Glomerular visceral epithelial cell (primary cell): ENCODE results near the gene FARS2.
A peak's percentile ranks its signal among the peaks of the same experiment; 100 is the strongest.

Source experiments
- DNase-seq: peaks from one replicate; pipeline ENCODE4 v3.0.0-alpha.2; 2016; ENCODE audit errors: extremely low spot score

FARS2 gene

DNA sequence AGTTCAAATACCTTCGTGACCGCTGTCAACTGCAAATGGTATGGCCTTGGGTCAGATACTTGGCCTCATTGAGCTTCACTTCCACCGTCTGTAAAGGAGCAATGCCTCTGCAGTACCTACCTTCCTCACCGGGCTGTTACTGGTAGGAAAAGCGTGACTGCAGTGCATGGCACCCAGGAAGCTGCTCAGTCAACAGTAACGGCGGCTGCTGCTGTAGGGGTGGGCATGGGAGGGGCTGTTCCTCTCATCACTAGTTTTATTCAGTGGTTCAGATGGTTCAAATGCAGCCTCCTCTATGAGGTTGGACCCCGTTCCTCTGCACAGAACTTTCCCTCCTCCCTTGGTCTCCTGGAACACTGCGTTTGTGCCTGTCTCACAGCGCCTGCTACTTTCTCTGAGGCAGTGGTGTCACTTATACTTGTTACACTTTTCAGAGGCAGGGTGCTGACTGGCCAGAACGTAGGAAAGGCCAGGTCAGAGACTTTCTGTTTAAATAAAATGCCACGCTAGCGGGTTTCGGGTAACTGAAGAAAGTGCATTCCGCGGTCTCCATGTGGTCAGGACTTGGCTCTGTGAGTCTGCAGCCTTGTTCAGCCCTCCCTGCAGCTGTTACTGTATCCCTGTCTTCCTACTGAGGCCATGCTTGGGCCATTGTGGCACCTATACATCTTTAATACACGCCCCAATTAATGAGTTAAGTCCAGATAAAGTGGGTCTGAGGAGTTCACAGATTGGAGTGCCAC, 465.8 kb downstream of the FARS2 start:
- DNase-seq = peak; percentile 58

DNA sequence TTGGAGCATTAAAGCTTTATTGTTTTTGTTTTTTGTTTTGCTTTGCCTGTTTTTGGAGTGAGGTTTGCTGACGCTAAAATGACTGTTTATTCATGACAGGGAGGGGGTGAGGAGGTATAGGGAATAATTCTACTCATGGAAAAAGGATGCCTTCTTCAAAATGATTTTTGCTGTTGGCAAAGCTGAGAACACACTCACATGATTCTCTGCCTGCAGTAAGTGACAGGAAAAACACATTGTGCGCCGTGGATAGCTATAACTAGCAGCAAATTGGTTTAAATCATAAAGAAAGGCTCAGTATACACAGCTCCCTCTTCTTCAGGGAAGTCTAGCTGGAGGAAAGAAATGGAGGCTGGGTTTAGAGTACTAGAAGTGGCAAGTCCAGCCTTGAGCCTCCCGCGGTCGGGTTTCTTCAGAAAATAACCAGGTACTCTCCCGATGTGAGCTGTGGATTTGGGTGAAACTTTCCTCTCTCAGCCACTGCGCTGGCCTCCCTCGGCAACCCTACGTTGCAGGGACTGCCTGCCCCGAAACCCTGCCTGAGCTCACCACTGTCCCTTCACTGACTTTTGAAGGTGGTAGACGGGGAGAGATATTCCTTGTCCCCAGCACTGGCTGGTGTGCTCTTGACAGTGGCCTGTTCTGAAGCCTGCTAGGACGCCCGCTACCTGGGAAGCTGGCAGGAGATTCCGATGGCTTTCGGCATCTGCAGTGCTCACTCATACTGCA, 467.2 kb downstream of the FARS2 start:
- DNase-seq = no peak

DNA sequence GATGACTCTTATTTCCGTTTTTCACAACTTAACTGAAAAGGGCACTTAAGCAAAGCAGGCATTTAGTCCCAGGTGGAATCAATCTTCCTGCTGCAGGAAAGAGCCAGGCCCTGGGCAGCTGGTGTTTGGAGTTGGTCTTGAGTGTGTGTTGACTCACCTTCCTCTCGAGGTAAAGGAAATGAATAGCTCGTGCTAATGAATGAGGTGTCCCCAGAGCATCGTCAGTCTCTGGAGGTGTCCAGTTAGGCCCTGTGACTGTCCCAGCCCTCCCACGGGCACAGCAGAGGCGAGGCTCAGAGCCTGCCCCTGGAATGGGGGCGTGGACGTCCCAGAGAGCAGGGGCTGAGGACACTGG, 467.7 kb downstream of the FARS2 start:
- peak; percentile 44 for DNase-seq

DNA sequence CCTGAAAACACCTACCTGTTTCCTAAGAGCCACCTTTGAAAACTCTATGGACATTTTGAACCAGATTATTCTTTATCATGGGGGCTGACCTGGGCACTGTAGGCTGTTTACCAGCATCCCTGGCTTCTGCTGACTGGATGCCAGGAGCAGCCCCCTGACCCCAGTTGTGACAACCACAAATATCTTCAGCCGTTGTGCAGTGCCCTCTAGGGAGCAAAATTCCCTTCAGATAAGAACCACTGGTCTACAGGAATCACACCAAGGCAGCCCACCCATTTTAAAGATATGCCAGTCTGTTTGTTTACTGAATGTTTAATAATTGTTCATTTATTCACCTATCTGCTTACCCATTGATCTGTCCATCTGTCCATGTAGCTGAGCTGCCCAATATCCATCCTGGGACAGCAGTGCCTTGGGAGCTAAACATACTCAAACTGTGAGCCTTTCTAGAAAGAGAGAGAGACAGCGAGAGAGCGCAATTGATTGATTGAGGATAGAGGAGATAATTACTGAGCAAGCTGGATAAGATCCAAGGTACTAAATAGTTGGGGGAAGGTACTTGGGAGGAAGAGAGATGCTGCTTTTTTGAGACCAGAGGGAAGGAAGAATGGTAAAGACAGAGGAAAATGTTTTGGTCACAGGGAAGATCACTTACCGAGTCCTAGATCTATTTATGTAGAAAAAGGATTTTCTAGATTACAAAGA, 468.7 kb downstream of the FARS2 start:
- no peak for DNase-seq

DNA sequence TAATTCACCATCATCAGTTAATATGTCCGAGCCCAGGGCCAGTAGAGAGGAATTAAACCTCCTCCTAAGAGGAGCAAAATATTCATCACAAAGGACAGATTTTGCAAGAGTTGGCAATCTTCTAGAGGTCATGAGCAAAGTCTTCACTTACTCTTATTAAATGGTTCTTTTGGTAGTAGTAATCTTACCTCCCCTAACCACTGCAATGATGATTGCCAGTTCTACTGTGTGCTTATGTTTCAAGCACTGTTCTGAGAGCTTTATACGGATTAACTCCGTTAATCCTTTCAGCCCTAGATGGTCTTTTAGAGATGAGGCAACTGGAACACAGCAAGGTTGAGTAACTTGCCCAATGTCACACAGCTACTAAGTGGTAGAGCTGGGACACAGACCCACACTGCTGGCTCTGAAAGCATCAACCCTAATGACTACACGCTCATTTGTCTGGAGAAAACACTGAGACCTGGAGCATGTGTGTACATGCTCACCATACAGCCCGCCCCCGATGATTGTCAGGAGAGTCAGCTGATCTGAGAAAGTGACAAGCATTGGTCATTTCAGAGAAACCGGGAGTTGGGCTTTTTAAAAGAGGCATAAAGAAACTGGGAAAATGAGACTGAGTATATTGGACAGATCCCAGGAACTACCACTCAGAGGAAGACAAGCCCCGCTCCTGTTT, 469.4 kb downstream of the FARS2 start:
- DNase-seq = no peak

DNA sequence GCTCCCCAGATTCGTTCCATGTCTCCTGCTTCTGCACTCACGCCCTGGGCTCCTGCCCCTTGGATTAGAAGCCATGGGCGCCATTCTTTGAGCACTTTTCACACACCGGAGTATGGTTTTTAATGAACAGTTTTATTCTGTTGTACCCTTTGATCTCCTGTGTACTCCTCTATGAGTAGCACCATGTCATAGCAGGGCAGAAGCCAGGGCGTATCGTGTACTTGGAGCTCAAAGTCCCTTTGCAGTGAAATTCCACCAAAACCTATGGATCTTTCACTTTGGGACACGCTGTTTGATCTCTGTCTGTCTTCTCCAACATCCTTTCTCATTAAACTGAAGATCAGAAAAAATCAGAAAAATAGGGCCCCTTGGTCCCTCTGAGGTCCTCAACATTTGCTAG, 470.1 kb downstream of the FARS2 start:
- no peak for DNase-seq

DNA sequence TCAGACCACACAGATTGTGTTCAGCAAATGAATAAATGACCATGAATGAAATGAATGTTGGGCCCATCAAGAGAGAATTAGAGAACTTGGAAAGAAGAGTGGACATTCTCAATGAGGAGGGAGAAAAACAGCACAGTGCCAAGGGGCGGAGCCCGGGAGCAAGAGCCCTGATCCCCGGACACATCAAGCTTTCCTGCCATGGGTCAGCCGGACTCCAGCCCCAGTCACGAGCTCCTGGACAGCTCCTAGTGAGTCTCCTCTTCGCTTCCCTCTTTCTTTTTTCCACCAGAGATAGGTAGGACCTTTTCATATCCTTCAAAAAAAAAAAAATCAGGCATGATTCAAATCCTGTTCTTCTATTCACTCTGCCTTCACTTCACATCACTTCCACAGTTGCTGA, 471.2 kb downstream of the FARS2 start:
- DNase-seq = no peak

DNA sequence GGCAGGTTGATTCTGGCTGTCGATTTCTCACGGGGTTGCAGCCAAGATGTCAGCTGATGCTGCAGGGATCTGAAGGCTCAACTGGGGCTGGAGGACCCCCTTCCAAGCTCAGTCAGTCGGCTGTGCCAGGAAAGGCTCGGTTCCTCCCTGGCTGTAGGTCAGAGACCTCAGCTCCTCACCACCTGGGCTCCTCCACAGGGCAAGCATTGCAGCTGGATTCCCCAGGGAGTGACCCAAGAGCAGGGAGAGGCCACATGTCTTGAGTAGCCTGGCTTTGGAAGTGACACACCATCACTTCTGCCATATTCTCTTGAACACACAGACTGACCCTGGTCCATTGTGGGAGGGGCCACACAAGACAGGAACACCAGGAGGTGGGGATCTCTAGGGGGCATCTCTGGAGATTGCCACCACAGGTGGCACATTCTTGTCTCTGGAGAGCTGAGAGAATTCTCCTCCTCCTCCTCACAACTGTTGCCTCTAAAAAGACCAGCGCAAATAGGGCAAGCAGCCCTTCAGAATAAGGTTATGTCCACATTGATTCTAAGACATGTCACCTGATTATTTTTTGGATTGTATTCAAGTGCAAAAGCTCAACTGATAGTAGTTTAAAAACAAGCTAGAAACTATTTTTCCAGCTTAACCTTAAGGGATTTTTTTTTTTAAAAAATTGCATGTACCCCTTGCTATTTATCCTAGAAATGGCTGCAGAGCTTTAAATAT, 474.9 kb downstream of the FARS2 start:
- no peak for DNase-seq

DNA sequence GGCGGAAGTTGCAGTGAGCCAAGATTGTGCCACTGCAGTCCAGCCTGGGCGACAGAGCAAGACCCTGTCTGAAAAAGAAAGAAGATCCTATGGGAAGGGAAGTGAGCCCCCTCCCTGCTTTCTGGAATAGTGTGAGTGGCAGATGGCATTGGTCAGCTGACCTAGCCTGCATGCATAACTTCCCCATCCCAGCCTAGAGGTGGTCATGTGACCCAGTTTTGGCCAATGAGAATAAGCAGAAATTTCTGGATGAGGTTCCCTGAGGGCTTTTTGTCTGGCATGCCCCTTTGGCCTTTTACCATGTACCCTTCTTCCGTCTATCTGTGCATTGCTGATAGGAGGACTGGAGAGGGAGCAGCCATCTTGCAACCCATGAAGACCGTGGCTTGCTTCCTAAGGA, 476.1 kb downstream of the FARS2 start:
- DNase-seq = no peak

DNA sequence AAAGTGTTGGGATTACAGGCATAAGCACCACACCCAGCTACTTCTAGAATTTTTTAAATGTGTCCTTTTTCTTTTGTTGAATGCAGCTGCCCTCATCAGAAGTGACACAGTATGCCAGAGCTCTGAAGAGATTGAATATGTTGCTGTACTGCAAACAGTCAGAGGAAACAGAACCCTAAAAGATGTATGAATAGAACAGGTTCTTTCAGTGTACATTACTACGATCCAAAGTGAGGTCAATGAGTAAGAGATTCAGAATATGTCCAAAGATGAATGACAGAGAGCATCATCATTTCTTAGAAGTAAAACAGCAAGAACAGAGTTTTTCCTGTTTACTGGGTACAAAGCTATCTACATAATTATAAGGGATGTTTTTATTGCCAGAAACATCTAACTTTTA, 476.9 kb downstream of the FARS2 start:
- DNase-seq = no peak

DNA sequence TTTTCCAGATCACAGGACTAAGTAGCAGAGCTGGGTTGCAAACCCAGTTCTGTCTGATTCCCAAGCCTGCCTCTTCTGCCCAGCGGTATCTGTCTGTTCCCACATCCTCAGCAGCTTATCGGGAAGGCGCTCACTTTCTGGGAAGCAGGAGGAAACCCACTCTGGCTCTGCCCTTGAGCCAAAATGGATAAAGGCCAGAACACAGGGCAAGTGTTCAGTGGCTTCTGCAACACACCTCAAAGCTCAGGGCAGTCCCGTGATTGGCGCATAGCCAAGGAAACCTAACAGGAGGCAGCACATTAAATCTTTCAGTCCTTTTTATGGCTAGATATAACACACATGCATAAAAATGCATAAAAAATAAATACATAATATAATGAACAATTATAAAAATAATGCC, 483.2 kb downstream of the FARS2 start:
- DNase-seq = no peak

DNA sequence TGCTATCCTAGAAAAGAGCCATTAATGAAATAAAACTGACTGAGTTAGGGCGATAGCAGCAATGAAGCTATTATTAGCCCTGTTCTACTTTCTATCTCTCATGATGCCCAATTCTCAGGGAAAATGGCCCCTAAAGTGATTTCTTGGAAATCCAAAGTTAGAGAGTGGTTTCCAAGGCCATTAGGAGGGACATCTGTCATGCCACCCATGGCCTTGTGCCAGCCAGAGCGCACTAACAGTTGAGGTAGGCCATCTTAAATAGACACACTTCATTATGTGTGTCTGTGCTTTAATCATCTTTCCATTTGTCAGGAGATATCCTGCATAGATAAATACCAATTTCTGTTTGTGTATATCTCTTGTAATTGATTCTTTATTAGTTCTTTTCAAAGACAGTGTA, 483.8 kb downstream of the FARS2 start:
- no peak for DNase-seq

DNA sequence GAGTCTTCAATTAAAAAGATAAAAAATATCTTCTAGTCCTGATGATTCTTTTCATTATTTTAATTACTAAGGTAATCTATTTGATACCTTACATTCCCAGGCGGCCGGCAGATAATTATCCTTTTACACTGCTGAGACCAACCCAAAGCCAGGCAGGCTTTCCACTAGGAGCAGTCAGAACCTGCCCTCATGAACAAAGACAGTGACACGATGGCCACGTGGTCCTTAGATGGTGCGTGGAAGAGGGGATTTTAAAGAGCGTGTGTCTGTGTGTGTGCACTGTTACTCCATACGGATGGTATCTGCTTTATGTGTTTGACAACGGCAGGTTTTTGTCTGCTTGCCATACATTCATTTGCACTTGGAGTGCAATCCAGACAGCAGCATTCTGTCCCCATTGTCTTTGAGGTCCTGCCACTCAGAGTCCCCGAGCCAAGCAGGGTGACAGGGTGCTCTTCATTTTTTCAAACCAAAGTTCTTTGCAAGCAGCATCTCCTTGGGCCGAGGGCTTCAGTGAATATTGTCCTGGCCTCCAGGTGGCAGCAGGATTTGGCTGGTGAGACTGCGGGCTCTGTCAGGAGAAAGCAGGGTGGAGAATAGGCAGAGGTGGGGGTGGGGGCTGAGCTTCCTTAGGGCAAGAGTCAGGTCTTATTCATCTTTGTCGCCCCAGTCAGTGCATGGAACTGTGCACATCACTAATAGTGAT, 484.9 kb downstream of the FARS2 start:
- DNase-seq = no peak

DNA sequence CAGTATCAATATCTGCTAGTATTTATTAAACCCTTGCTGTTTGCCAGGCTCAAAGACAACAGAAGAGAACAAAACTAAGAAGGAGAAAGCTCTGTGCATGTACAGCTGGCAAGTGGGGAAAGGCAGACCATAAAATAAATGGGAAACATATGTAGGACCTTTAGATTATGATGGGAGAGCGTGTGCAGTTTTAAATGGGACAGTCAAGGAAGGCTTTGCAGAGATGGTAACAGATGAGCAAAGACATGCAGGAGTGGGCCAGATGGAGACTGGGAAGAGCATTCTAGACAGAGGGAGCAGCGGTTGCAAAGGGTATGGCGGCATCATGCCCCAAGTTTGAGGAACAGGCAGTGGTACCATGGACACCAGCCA, 485.4 kb downstream of the FARS2 start:
- no peak for DNase-seq

DNA sequence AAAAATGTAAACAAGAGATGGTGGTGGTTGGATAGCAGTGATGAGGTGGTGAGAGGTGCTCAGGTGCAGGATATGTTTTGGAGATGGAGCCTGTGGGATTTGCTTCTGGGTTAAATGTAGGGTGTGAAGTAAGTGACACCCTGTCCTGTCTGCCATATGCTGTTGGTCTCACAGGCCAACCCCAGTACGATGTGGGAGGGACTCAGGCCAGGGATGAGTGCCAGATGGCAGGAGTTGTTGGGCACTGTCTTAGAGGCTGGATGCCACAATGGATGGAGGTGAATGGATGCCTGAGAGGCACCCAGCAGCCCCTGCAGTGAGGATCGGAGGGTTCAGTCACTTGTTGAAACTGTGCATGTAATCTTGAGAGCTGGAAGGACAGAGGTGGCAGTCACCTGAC, 486.1 kb downstream of the FARS2 start:
- DNase-seq = no peak

DNA sequence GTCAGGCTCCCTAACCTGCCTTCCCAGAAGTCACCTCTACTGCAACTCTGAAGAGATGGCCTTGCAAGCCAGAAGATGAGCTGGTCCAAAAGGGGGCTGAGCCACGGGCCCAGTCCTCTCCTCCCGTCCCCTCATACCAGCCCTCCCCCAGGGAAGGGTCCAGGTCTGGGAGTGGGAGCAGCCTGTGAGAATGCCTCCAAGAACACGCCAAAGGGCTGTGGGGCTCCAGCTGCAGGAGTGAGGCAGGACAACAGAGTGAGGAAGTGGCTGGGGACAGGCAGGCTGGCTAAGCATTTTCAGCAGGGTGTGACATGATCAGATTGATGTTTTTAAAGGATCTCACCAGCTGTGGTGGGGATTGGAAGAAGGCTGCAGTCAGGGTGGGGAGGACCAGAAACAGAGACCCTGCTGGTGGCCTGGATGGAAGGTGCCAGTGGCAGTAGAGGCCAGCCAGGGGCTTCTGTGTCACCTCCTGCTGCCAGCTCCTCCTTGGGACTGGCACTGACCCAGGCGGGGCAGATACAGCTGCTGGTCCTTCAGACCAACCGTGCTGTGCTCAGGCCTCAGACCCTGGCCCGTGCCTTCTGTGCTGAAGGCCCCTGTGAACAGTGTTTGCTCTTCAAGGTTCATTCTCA, 487.8 kb downstream of the FARS2 start:
- DNase-seq = no peak

DNA sequence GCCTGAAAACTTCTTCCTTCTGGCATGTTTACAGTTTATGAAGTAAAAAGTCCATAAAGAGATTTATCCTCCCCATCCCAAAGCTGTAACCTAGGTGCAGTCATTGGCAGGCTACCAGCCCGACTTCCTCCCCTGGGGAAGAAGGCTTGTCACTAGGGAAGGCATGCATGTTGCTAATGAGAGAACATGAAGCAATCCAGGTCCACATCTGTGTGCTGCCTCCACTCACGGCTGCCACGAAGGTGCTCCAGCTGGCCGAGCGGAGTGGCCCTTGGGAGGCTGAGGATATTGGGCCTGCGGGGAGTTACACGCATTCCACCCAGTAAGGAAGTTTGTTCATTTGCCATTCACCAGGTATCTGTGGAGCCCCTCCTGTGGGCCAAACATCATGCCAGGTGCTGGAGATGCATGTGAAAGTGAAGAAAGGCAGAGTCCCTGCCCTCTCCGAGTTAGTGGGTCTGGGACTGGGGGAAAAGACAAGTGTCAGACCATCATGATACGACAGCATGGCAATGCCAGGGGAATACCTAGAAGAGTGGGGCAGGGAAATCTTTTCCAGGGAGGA, 488.4 kb downstream of the FARS2 start:
- DNase-seq = no peak

DNA sequence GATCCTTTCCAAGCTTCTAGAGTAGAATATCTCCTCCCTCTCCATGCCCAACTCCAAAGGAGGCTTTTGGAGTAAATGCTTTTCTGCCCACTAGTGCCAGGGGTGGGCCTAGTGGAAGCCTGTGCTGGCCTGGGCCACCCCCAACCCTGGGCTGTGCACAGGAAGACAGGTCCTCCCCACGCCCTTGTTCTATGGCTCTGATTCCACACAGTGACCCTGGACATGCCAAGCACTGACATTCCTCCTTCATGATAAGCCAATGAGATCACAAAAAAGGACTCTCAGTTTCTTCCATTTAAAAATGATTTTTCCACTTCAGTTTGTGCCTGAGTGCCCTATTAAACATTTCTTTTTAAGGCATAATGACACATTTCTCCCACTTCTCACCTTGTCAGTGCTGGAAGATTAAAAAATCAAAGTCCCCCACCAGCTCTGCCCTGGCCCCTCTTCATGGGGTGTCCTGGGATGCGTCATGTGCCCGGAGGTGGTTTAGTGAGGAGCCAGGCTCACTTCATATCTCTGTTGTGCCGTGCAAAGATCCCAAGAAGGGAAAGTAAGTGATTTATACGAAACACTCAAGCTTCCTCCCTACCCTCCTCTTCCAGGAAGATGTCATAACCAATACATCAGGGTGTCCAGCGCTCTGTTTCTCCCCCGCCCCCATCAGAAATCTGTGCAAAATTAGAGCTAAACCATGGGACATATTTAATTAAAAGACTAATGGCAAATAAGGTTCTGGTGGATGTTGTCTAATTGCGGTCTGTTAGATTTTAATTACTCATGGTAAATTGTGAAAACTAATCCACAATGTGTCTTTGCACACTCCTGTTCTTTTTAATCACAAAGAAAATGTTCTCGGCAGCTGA, 490.4 kb downstream of the FARS2 start:
- no peak for DNase-seq

DNA sequence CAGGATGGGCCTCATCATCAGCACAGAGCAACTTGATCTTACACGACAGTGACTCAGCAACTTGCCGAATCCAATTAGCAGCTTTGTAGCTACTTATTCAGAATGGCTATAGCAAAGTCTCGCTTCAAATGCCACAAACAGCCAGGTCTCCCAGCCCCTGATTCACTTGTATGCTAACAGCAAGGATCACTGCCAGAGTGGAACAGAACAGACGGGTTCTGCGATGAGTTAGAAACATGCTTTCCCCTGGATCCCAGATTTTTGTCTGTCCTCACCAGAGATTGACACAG, 491.0 kb downstream of the FARS2 start:
- DNase-seq = peak; percentile 33

DNA sequence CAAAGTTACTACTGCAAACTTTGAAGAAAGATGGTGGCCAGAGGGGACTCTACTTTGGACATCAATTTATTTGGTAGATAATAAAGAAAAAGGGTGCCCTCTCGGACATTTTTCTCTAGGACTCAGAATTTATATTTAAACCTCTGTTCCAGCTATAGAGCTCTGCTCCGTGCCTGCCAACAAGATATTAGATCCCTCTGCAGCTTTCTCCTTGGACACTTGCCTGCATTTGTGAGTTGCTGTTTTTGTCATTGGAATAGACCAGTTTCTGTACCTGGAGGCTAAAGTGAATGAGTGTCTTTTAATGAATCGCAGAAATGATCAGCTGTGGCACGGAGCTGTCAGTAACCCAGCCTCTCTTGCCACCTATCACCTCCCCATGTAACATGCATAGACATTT, 491.9 kb downstream of the FARS2 start:
- DNase-seq = no peak
